ACHN (cell line): ENCODE data around the gene KRTAP10-1.
"Not testable (repeated sequence)": the region's sequence is repeated elsewhere in the genome, so short reads cannot be mapped to it uniquely, and the experiment has no call there.

Experiments
- DNase-seq: peaks from one replicate; pipeline ENCODE4 v3.0.0-alpha.2; 2015
- in situ Hi-C: cut with HindIII; loops from 2 replicates; pipeline ENCODE4 v1.10.0; 2017; ENCODE audit warnings: low sequenced_read_pairs, low pct_ligation_motif_present, low pct_unique_long_range_greater_than_20kb

The KRTAP10-1 gene

DNA sequence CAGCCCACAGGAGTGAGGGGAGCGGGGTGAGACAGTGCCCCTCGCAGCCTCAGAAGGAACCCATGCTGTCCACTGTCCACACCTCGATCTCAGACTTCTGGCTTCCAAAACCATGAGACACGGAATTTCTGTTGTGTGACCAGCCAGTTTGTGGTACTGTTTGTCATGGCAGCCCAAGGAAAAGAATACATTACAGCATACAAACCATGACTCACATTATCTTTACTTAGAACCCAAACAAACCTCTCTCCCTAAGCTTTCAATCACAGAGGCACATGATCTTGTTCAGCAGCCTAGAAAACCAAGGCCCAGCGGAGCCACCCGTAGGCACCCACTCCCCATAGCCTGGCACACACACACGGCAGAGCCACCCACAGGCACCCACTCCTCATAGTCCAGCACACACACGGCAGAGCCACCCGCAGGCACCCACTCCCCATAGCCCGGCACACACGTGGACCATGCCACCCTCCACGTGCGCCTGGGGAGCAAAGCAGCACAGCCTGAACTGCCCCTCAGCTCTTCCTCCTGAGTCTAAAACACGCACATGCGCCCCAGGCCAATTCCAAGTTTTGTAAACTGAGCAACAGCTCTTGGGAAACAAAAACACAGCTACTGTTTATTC is 33.1 kb upstream of the KRTAP10-1 start:
- in situ Hi-C loops: no loop called here
- no peak for DNase-seq

DNA sequence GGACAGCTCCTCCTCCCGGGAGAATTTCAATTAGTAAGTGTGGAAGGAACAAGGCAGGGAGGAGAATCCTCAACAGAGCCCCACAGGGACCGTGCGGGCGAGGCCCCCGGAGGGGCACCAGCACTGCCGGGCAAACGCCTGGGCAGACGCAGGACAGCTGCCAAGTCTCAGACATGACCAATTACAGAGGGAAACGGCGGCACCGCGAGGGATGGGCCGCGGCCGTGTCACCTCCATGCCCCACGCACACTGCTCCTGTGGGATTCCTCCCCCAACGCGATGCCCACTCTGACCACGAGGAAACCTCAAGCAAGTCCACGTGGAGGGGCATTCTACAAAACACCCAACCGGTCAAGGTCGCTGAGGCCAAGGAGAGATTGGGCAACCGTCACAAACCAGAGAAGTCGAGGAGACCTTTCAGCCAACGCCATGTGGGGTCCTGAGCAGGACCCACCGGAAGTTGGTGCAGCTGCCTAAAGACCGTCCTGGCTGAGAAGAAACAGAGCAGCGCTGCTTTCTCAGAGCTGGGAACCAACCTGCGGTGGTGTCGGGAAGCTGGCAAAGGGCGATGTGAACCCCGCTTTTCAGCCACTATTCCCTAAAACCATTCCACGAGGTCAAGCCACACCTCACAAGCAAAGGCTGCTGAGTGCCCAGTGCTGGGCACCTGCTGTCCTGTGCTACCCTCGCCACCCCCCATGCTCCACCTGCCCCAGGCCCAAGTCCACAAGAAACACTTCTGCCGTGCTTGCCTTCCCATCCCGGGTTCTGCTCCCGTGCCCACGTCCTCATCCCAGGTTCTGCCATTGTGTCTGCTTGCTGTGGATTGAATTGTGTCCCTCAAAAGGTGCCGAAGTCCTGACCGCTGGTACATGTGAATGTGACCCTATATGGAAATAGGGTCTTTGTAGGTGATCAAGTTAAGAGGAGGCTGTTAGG is 32.1 kb upstream of the KRTAP10-1 start:
- no peak for DNase-seq
- in situ Hi-C loops: no loop called here

DNA sequence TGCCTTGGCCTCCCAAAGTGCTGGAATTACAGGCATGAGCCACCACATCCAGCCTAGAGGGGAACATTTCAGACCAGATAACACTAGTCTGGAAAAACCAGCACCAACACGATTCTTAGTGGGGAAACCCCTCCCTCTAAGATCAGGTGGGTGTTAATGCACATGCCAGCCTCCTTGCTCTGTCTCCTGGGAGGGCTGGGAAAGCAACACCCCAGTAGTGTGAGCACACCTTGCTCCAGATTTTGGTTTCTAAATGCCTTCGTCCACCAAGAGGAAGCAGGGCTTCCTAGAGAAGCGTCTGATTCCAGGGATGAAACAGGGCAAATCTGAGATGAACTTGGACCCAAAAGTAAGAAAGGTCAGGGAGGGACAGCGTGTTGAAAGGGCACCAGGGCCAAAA is 31.3 kb upstream of the KRTAP10-1 start:
- in situ Hi-C loops: no loop called here
- no peak for DNase-seq

DNA sequence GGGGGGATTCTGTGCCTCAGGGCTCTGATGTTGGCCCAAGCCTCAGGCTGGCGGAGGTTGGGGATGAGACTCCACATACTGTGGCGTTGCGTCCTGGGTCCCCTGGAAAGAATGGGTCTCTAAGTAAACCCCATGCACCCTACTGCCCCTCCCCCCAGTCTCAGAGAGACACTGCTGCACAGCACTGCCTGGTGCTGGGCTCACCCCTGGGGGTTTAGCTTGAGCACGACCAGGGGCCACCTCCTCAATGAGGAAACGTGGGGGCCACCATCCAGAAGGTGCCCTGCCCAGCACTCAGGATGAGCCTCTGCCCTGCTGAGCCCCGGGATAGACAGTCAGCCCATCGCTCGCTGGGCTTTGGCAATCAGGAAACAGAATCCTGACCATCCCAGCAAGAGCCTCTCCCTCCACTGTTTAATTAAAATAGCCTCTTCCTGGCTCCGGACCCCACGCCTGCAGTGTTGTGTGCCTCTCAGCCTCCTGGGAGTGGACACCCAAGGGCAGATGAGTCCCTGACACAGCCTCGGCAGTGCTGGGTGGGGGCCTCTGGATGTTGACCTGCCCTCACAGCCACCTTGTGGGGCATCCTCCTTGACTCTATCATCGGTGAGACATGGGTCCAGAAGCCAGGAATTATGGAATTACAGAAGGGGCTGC is 30.0 kb upstream of the KRTAP10-1 start:
- no peak for DNase-seq
- in situ Hi-C loops: no loop called here

DNA sequence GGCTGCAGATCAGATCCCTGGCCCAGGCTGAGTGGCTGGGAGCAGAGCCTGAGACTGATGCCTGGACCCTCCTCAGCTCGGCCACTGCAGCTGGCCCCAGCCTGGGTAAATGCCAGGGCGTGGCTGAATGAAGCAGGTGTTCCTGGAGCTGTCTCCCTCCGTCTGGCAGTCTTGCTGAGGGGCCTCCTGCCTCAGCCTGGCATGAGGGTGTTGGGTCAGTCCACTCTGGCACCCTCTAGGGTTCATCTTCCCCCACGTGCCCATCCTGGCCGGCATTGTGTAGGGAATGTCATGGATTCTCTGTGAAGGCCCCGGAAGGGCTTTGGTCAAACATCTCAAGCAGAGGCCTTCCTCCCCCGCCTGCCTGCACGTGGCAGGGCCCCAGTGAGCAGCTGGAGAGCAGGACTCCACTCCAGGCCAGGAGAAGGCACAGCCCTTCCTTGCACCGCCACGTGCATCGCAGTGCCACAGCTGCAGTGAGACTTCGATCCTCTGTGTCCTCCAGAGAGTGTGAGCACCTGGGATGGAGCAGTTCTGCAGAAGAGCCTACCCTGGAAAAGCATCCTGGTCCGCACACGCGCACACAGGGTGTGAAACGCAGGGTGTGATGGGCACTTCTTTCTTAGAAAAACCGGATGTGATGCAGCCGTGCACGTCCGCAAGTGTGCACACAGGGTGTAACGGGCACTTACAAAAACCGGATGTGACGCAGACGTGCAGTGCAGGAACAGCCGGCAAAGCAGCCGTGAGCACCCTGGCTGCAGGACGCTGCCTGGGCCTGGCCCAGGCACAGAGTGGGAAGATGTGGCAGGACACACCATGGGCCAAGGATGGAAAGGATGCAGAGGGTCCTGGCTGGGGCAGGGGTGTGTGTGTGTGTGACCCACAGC is 28.9 kb upstream of the KRTAP10-1 start:
- in situ Hi-C loops: no loop called here
- no peak for DNase-seq

DNA sequence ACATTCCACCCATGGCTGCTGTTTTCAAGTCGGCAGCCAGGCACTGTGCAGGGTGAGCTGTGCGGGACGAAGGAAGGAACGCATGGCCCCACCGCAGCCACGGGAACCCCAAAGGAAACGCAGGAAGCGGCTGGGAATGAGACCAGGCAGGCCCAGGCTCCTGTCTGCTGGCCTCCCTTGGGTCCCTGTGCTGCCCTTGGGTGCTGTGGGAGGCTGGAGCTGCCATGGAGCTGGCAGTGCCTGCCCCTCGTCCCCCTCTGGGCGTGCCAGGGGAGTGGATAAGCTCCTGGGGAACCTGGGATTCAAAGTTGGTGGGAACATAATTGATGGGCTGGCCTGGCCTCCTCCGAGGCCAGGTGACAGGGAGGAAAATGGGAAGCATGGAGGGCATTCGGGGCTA is 28.3 kb upstream of the KRTAP10-1 start:
- in situ Hi-C loops: no loop called here
- no peak for DNase-seq

DNA sequence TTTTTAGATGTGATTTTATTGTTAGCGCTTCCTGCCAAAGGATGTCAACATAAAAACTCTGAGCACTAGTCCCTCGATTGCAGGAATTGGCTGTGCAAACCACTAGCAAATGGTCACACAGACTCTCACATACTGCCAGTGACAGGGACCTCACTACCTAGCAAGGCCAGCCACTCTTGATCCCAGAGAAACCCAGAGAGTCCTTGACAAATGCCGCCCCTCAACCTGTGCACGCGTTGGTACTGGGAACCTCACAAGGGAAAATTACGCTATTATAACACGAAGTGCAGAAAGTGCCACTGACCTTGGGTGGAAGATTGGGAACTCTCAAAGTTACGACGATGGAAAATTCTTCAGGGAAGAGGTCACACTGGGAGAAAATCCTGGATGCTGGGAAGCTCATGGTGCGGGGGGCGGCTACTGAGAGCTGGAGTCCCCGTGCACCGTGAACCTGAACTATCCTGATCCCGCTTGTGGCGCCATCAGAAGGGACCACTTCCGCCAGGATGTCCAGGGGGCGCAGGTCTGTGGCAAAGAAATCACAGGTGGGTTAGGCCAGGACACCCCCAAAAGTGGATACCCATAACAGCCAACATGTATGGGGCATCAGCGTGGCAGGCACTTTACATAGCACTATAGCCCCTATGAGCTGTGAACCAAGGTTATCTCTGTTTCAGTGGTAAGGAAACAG is 27.6 kb upstream of the KRTAP10-1 start:
- in situ Hi-C loops: no loop called here

DNA sequence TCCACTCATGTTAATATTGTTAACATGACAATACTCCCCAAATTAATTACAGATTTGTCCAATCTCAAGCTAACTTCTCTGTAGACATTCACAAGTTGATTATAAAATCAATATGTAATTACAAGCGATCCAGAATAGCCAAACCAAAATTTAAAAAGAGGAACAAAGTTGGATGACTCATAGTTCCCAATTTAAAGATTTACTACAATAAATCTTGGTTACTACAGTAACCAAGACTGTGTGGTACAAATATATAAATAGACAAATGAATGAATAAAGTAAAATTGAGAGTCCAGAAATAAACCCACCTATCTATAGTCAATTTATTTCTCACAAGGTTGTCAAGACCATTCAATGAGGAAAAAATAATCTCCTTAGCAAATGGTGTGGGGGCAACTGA is 26.4 kb upstream of the KRTAP10-1 start:
- DNase-seq: no peak
- in situ Hi-C loops: no loop called here

More for the DNA sequence above, 27.6 kb upstream of the KRTAP10-1 start:
- DNase-seq: no peak

DNA sequence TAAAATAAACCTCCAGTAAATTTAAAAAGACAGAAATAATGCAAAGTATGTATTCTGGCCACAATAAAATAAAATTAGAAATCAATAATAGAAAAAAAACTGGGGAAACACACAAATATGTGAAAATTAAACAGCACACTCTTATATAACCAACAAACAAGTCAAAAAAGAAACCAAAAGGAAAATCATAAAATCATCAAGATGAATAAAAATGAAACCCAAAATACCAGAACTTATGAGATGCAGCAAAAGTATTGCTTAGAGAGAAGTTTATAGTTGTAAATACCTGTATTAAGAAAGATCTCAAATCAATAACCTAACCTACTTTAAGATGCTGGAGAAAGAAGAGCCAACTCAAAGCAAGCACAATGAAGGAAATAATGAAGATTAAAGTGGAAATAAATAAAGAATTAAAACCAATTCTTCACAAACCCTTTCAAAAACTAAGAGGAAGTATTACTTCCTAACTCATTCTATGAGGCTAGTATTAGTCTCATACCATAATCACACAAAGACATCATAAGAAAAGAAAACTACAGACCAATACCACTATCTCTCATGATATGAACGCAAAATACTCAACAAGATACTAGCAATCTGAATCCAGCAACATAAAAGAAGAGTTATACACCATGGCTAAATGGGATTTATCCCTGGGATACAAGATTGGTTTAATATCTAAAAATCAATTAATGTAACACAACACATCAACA is 25.0 kb upstream of the KRTAP10-1 start:
- no peak for DNase-seq
- in situ Hi-C loops: no loop called here

DNA sequence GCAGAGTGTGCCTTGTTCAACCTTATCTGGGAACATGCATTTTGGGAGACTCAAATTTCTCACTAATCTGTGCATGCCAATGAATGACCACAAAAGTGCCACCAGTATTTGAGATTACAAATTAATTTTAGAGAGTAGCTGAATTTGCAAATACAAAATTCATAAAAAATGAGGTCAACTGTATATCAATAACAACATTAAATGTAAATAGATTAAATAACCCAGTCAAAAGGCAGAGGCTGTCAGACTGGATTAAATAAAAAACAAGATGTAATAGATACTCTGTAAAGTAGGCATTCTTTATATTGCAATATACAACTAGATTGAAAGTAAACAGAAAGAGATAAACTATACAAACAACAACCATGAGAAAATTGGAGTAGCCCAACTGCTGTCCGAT is 24.1 kb upstream of the KRTAP10-1 start:
- in situ Hi-C loops: no loop called here
- DNase-seq: no peak

DNA sequence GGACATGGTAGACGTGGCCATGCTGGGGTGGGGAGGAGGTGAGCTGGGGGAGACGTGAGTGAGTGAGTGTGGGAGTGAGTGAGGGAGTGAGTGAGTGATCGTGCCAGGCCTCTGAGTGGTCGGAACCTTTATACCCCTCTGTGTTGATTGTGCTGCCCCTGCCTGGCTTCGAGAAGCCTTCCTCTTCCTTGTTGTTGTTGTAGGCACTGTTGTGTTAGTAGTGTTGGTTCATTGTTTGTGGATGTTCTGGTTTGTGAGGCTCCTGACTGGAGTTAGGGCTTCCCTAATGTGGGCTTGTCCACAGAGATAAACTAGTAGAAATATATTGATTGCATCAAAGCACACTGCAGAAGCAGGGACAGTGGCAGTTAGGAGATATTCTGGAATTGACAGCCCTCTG is 18.7 kb upstream of the KRTAP10-1 start, which contains the start of gene KRTAP10-3:
Gene KRTAP10-3 (minus strand): TSS at position 101 of the 400 bp plus-strand sequence. CDS start 80 bp downstream, at position 21.
- in situ Hi-C loops: no loop called here
- DNase-seq: no peak

DNA sequence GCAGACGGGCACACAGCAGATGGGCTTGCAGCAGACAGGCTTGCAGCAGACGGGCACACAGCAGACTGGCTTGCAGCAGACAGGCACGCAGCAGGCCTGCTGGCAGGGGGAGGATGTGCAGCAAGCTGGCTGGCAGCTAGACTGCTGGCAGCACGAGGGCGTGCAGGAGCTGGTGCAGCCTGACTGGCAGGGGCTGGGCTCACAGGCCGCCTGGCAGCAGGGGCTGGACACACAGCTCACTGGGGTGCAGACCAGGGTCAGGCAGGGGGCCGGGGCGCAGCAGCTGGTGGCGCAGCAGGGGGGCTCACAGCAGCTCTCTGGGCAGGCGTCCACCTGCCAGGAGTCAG is 18.3 kb upstream of the KRTAP10-1 start:
- DNase-seq, in situ Hi-C loops: not testable (repeated sequence)

DNA sequence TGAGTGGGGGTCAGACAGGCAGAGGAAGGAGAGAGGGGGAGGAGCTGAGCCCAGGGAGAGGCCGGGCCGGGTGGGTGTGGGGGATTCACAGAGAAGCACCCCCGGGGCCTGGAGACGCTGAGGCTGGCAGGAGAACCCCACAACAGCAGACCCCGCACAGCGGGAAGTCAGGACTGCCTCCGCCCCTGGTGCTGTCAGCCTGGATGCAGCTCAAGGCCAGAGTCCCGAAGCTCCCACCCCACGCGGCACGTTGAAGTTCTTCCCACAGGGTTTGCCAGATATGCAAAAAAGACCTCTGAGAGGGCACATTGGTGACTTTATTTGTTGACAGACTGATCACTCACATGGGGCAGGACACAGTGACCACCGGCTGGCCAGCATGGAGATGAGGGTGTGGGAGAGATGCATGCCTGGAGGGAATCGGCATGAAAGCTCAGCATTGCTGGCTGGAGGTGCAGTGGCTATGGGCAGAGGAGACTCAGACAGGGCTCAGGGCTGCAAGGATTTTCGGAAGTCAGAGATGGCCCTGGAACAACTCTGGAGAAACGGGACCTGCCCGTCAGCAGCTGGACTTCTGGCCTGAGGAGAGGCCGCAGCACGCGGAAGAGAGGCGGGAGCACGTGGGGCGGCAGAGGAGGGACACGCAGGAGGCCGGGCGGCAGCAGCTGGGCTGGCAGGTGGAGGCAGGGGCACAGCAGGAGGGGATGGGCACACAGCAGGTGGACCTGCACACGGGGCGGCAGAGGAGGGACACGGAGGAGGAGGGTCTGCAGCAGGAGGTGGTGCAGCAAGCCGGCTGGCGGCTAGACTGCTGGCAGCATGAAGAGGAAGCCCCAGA is 17.7 kb upstream of the KRTAP10-1 start:
- in situ Hi-C loops: no loop called here
- DNase-seq: no peak

DNA sequence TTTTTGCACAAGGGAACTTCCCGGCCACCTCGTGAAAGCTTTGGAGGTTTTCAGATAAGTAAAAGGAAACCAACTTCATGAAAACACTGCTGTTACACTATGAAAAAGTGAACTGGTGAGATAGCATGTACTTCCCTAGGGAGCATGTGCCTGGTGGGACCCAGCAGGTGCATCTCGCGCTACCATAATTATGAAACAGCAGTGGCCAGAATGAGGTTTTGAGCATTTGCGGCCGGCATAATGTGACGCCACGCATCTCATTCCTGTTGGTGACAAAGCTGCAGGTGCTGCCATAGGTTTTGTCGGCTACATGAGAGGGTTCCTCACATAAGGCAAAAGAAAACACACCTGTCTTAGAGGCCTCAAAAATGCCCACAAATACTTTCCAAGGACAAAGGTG is 16.9 kb upstream of the KRTAP10-1 start:
- no peak for DNase-seq
- in situ Hi-C loops: no loop called here

DNA sequence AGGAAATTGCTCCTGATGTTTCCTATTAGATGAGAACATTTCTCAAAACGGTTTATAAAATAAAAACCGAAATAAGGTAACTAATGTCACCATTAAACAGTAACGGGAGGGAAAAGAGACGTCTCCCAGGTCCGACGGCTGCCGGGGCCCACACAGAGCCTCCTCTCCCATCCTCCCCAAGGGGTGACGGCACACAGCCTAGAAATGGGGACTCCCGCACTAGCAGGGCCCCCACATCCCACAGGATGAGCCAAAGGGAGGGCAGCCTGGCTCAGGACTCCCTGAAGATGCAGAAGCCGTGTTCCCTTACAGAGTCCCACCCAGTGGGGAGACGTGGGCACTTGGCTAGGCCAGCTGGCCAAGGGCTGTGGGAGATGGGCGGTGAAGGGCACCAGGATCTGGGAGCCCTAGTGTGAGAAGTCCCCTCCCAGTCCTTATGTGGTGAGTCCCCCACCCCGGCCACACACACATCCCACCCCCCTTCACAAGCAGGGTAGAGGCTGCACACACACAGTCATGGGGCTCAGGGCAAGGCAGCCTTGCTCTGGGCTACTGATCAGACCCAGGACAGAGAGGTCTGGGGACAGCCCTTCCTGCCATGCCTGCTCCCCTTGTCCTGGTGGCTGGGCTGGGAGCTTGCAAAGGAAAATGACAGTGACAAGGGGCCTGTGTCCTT is 15.3 kb upstream of the KRTAP10-1 start:
- in situ Hi-C loops: no loop called here
- DNase-seq: no peak

DNA sequence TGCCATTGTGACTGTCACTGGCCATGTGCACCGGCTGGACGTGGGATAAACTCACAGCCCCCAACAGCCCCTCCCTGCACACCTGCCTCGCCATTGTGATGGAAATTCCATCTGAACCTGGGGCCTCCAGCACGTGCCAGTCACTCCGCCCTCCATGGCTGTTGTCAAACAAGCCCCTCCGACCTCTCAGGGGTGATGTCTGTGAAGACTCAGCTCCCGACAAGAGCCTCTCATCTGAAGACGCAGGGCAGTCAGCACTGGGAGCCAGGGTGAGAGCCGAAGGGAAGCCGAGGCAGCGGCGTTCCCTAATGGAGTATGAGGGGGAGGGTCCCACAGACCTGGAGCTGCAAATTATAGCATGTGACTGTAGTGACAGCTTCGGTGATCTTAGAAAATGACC is 12.7 kb upstream of the KRTAP10-1 start:
- DNase-seq: no peak
- in situ Hi-C loops: no loop called here
